HepG2 (cell line): ENCODE data around the gene SNAP47. TPM values are rescaled to one million over a fixed set of nuclear protein-coding genes. Genes with fewer than 3 reads are reported as not detected.

Source experiments
- ADNP ChIP-seq: sonication (generic); formaldehyde crosslinking; IDR thresholded peaks from 2 replicates; pipeline ENCODE4 v1.4.0; 2020; ENCODE audit warnings: missing genetic modification reagents
- AGO1 ChIP-seq: fragments of 200-400 bp; formaldehyde crosslinking; IDR thresholded peaks from 2 replicates; pipeline ENCODE4 v1.6.1; 2017; ENCODE audit warnings: mild to moderate bottlenecking, low read depth, low read length, moderate library complexity; ENCODE audit not compliant: poor library complexity, severe bottlenecking
- HNRNPLL ChIP-seq: fragments of 200-400 bp; formaldehyde crosslinking; IDR thresholded peaks from 2 replicates; pipeline ENCODE4 v1.6.1; 2017; ENCODE audit warnings: mild to moderate bottlenecking, low read depth, low read length; ENCODE audit not compliant: poor library complexity, severe bottlenecking
- KLF12 ChIP-seq: sonication (generic); formaldehyde crosslinking; IDR thresholded peaks from 2 replicates; pipeline ENCODE4 v1.4.0; 2020; ENCODE audit warnings: missing genetic modification reagents, borderline replicate concordance
- NCOA1 ChIP-seq: sonication (generic); formaldehyde crosslinking; IDR thresholded peaks from 2 replicates; pipeline ENCODE4 v1.9.0; 2021; ENCODE audit warnings: missing genetic modification reagents
- RFXAP ChIP-seq: sonication (generic); formaldehyde crosslinking; IDR thresholded peaks from 2 replicates; pipeline ENCODE4 v1.4.0; 2020; ENCODE audit warnings: missing genetic modification reagents, borderline replicate concordance
- SATB2 ChIP-seq: sonication (generic); formaldehyde crosslinking; IDR thresholded peaks from 2 replicates; pipeline ENCODE4 v1.5.0; 2020; ENCODE audit warnings: missing genetic modification reagents
- SETDB1 ChIP-seq: sonication (generic); formaldehyde crosslinking; IDR thresholded peaks from 2 replicates; pipeline ENCODE4 v1.5.1; 2020; ENCODE audit warnings: missing genetic modification reagents, mild to moderate bottlenecking, borderline replicate concordance
- TCF12 ChIP-seq, 2 experiments: fragments of 450-650 bp in 1 of 2; sonication (generic) in 1 of 2; formaldehyde crosslinking in 1 of 2; IDR thresholded peaks; 2 replicates each; pipeline versions ENCODE4 v1.6.1 to v1.8.0; 2017 to 2022; ENCODE audit warnings: antibody characterized with exemption in 1 of 2, mild to moderate bottlenecking in 1 of 2, missing genetic modification reagents in 1 of 2, moderate library complexity in 1 of 2
- YY1 ChIP-seq: IDR thresholded peaks from 2 replicates; pipeline ENCODE4 v1.6.1; 2011; ENCODE audit warnings: low read length, low read depth, moderate library complexity, mild to moderate bottlenecking; ENCODE audit not compliant: insufficient read depth, insufficient replicate concordance
- ZKSCAN5 ChIP-seq: sonication (generic); formaldehyde crosslinking; IDR thresholded peaks from 2 replicates; pipeline ENCODE4 v1.5.1; 2020; ENCODE audit warnings: mild to moderate bottlenecking, missing genetic modification reagents
- ZNF367 ChIP-seq: sonication (generic); formaldehyde crosslinking; IDR thresholded peaks from 2 replicates; pipeline ENCODE4 v1.4.0; 2020; ENCODE audit warnings: missing genetic modification reagents, borderline replicate concordance
- ZNF567 ChIP-seq: sonication (generic); formaldehyde crosslinking; IDR thresholded peaks from 2 replicates; pipeline ENCODE4 v1.8.1; 2023; ENCODE audit warnings: mild to moderate bottlenecking, missing genetic modification reagents, borderline replicate concordance
- ZNF607 ChIP-seq: sonication (generic); formaldehyde crosslinking; IDR thresholded peaks from 2 replicates; pipeline ENCODE4 v1.5.1; 2020; ENCODE audit warnings: missing genetic modification reagents, mild to moderate bottlenecking, borderline replicate concordance
- ZNF839 ChIP-seq: sonication (generic); formaldehyde crosslinking; IDR thresholded peaks from 2 replicates; pipeline ENCODE4 v1.4.0; 2020; ENCODE audit warnings: missing genetic modification reagents, mild to moderate bottlenecking, borderline replicate concordance
- polyA plus RNA-seq, 8 experiments: library from polyadenylated mRNA; depleted of rRNA in 3 of 8; stranded (reverse) in 7 of 8; unstranded in 1 of 8; fragments of >200 nt; fragmentation: Illumina TruSeq in 4 of 8; extraction: Trizol in 4 of 8; gene quantifications; 2 replicates each; pipeline versions ENCODE4 v1.2.1 to v1.2.3, GENCODE V29; 2011 to 2016; ENCODE audit warnings: low read depth in 4 of 8, missing spikeins in 1 of 8, mixed read lengths in 1 of 8; ENCODE audit not compliant: insufficient read depth in 1 of 8
- total RNA-seq, 5 experiments: library from RNA; depleted of rRNA; stranded (reverse); fragments of >200 nt; fragmentation: Illumina TruSeq; extraction: Trizol; gene quantifications; 2 replicates each; pipeline ENCODE4 v1.2.3, GENCODE V29; 2016; ENCODE audit warnings: low read depth in 1 of 5
- TF ChIP-seq, protein P1 (sequence below): sonication (generic); formaldehyde crosslinking; IDR thresholded peaks from 2 replicates; pipeline ENCODE4 v1.4.0; 2020; ENCODE audit warnings: missing genetic modification reagents, borderline replicate concordance
- TF ChIP-seq, protein P2 (sequence below): sonication (generic); formaldehyde crosslinking; IDR thresholded peaks from 2 replicates; pipeline ENCODE4 v1.5.1; 2020; ENCODE audit warnings: mild to moderate bottlenecking, missing genetic modification reagents, borderline replicate concordance
- TF ChIP-seq, protein P3 (sequence below): IDR thresholded peaks from 2 replicates; pipeline ENCODE4 v1.6.1; 2016

The SNAP47 gene
- total and polyA plus RNA-seq, 2 of the 13 experiments (the other 11 are each of a cell fraction or from before 2014, with no cell fraction given) = 13.6 to 25.1 TPM

DNA sequence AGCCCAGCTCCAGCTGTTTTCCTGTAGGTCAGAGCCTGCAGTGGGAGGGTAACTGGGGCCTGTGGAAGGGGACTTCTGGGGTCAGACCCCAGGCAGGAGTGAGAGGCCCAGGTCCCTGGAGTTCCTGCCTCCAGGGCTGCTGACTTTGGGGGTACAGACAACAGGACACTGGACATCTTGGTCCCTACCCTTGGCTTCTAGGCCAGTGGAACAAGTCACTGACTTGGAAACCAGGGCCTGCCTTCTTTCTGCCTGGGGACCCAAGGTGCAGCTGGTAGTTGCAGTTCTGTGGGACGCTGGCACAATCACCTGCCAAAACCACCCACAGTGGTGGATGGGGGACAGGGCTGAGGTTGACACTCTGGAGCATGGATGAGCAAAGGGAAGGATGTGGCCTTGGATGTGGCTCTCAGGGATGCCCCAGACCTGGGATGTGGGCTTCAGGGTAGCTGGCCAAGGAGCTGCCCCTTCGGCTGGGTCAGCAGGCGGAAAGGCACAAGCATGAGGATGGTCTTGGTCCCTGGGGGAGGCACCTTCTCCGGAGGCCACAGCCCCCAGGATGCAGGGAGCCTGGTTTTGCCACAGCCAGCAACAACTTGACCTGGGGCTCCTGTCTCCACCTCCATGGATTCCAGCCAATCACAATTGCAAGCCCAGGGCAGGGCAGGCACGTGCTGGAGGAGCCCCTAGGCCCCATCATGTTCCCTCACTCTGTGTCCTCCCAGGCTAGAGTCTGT, 5.9 kb upstream of the SNAP47 start (continued):
- TF ChIP-seq, protein P1, sequence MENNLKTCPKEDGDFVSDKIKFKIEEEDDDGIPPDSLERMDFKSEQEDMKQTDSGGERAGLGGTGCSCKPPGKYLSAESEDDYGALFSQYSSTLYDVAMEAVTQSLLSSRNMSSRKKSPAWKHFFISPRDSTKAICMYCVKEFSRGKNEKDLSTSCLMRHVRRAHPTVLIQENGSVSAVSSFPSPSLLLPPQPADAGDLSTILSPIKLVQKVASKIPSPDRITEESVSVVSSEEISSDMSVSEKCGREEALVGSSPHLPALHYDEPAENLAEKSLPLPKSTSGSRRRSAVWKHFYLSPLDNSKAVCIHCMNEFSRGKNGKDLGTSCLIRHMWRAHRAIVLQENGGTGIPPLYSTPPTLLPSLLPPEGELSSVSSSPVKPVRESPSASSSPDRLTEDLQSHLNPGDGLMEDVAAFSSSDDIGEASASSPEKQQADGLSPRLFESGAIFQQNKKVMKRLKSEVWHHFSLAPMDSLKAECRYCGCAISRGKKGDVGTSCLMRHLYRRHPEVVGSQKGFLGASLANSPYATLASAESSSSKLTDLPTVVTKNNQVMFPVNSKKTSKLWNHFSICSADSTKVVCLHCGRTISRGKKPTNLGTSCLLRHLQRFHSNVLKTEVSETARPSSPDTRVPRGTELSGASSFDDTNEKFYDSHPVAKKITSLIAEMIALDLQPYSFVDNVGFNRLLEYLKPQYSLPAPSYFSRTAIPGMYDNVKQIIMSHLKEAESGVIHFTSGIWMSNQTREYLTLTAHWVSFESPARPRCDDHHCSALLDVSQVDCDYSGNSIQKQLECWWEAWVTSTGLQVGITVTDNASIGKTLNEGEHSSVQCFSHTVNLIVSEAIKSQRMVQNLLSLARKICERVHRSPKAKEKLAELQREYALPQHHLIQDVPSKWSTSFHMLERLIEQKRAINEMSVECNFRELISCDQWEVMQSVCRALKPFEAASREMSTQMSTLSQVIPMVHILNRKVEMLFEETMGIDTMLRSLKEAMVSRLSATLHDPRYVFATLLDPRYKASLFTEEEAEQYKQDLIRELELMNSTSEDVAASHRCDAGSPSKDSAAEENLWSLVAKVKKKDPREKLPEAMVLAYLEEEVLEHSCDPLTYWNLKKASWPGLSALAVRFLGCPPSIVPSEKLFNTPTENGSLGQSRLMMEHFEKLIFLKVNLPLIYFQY = no peak
- TF ChIP-seq, protein P2, sequence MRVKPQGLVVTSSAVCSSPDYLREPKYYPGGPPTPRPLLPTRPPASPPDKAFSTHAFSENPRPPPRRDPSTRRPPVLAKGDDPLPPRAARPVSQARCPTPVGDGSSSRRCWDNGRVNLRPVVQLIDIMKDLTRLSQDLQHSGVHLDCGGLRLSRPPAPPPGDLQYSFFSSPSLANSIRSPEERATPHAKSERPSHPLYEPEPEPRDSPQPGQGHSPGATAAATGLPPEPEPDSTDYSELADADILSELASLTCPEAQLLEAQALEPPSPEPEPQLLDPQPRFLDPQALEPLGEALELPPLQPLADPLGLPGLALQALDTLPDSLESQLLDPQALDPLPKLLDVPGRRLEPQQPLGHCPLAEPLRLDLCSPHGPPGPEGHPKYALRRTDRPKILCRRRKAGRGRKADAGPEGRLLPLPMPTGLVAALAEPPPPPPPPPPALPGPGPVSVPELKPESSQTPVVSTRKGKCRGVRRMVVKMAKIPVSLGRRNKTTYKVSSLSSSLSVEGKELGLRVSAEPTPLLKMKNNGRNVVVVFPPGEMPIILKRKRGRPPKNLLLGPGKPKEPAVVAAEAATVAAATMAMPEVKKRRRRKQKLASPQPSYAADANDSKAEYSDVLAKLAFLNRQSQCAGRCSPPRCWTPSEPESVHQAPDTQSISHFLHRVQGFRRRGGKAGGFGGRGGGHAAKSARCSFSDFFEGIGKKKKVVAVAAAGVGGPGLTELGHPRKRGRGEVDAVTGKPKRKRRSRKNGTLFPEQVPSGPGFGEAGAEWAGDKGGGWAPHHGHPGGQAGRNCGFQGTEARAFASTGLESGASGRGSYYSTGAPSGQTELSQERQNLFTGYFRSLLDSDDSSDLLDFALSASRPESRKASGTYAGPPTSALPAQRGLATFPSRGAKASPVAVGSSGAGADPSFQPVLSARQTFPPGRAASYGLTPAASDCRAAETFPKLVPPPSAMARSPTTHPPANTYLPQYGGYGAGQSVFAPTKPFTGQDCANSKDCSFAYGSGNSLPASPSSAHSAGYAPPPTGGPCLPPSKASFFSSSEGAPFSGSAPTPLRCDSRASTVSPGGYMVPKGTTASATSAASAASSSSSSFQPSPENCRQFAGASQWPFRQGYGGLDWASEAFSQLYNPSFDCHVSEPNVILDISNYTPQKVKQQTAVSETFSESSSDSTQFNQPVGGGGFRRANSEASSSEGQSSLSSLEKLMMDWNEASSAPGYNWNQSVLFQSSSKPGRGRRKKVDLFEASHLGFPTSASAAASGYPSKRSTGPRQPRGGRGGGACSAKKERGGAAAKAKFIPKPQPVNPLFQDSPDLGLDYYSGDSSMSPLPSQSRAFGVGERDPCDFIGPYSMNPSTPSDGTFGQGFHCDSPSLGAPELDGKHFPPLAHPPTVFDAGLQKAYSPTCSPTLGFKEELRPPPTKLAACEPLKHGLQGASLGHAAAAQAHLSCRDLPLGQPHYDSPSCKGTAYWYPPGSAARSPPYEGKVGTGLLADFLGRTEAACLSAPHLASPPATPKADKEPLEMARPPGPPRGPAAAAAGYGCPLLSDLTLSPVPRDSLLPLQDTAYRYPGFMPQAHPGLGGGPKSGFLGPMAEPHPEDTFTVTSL (CRISPR knock-in tag) = no peak
- TF ChIP-seq, protein P3, sequence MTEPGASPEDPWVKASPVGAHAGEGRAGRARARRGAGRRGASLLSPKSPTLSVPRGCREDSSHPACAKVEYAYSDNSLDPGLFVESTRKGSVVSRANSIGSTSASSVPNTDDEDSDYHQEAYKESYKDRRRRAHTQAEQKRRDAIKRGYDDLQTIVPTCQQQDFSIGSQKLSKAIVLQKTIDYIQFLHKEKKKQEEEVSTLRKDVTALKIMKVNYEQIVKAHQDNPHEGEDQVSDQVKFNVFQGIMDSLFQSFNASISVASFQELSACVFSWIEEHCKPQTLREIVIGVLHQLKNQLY = no peak
- no peak for TF ChIP-seq ADNP (CRISPR knock-in tag)
- TF ChIP-seq ZNF607 = 0 out of 2 replicates have a peak, but pooled peaks have one; percentile 21
- TF ChIP-seq SETDB1 = no peak
- TF ChIP-seq KLF12 (CRISPR knock-in tag) = no peak
- TF ChIP-seq ZKSCAN5 = no peak
- peak; percentile 29; the same call in 1 of the 2 replicates for TF ChIP-seq RFXAP (CRISPR knock-in tag)
- TF ChIP-seq HNRNPLL = no peak
- TF ChIP-seq YY1 = no peak
- TF ChIP-seq NCOA1 (CRISPR knock-in tag) = no peak
- peak; percentile 25 for TF ChIP-seq AGO1
- no peak for TF ChIP-seq ZNF567
- TF ChIP-seq ZNF367 = no peak
- TF ChIP-seq SATB2 (CRISPR knock-in tag) = no peak
- no peak for TF ChIP-seq TCF12 (IDR thresholded peaks at IDR 0.05)
- no peak for TF ChIP-seq TCF12 (CRISPR knock-in tag; IDR thresholded peaks at IDR 0.05)
- no peak for TF ChIP-seq ZNF839 (CRISPR knock-in tag)
